Measurements from ENCODE around the gene SLAMF1.

The SLAMF1 gene

GRCh38 chr1:160669276-160669675, 22.4 kb upstream of the SLAMF1 start:
- DNase-seq, result no peak
- H3K14ac ChIP-seq (ENCODE audit: low read length in 2 of 2), result no peak overlapping the region
- no peak overlapping the region for H2BK5ac ChIP-seq (ENCODE audit: low read depth, low read length, poor library complexity, severe bottlenecking)
- H3K18ac ChIP-seq (ENCODE audit: low read depth in 1 of 2, low read length in 2 of 2), result no peak overlapping the region
- no peak overlapping the region for H2BK120ac ChIP-seq (ENCODE audit: low read depth, low read length)
- peaks cover 12 to 14% of the 10 kb centered on the region in 2 experiments for H3K27me3 ChIP-seq (ENCODE audit: control insufficient read depth in 1 of 2, insufficient read depth in 1 of 2, low read length in 2 of 2)
- no peaks in the 10 kb centered on the region for H3K79me1 ChIP-seq (replicated peaks; ENCODE audit: low read length, poor library complexity, severe bottlenecking)
- no peak overlapping the region for H3K23ac ChIP-seq (ENCODE audit: low read length in 2 of 2)
- H3K4me2 ChIP-seq (ENCODE audit: low read length, poor library complexity, severe bottlenecking), result no peak overlapping the region
- no peak overlapping the region for H2BK12ac ChIP-seq (ENCODE audit: low read length in 2 of 2)
- no peaks in the 10 kb centered on the region for H3K4me1 ChIP-seq (ENCODE audit: control insufficient read depth, insufficient read depth, low read depth, low read length)
- no peak overlapping the region for H4K91ac ChIP-seq (ENCODE audit: low read length)
- no peaks in the 10 kb centered on the region for H3K36me3 ChIP-seq (ENCODE audit: control insufficient read depth in 1 of 2, insufficient read depth in 2 of 2, low read depth in 1 of 2, low read length in 2 of 2)
- H3K9me3 ChIP-seq (ENCODE audit: control insufficient read depth, low read length), result peaks cover 11% of the 10 kb centered on the region
- no peak overlapping the region for H4K8ac ChIP-seq (ENCODE audit: low read length)
- H3K9ac ChIP-seq (ENCODE audit: low read length), result no peak overlapping the region
- H3K27ac ChIP-seq (ENCODE audit: low read length, poor library complexity, severe bottlenecking), result no peak overlapping the region
- H2AK5ac ChIP-seq (ENCODE audit: low read length, severe bottlenecking), result no peak overlapping the region
- no peak overlapping the region for H2BK15ac ChIP-seq (ENCODE audit: low read depth, poor library complexity, severe bottlenecking)
- H3K4ac ChIP-seq (ENCODE audit: low read depth in 1 of 2, low read length in 2 of 2), result no peak overlapping the region
- no peak overlapping the region for H2AFZ ChIP-seq (ENCODE audit: low read depth, low read length)
- no peak overlapping the region for H3K4me3 ChIP-seq (ENCODE audit: insufficient read depth in 1 of 2, low read depth in 1 of 2, low read length in 2 of 2)

DNA sequence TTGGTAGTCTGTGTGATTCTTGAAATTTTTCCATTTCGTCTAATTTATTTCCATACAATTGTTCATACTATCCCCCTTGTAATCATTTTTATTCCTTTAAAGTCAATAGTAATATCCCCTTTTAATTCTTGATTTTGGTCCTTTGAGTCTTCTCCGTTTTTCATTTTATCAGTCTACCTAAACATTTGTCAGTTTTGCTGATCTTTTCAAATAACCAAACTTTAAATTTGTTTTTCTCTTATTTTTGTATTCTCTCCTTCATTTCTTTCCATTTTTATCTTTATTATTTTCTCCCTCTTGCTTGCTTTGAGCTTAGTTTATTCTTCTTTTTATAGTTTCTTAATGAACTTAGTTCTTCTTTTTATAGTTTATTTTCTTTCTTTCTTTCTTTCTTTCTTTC, 21.1 kb upstream of the SLAMF1 start:
- H3K27ac ChIP-seq (ENCODE audit: low read length, poor library complexity, severe bottlenecking), result no peak overlapping the region
- no peak overlapping the region for H4K8ac ChIP-seq (ENCODE audit: low read length)
- H3K9ac ChIP-seq (ENCODE audit: low read length), result no peak overlapping the region
- no peak overlapping the region for H2BK120ac ChIP-seq (ENCODE audit: low read depth, low read length)
- no peak overlapping the region for H3K18ac ChIP-seq (ENCODE audit: low read depth in 1 of 2, low read length in 2 of 2)
- H3K27me3 ChIP-seq (ENCODE audit: control insufficient read depth in 1 of 2, insufficient read depth in 1 of 2, low read length in 2 of 2), result peaks cover 2 to 12% of the 10 kb centered on the region in 2 experiments
- no peak overlapping the region for H3K4me3 ChIP-seq (ENCODE audit: insufficient read depth in 1 of 2, low read depth in 1 of 2, low read length in 2 of 2)
- H2BK5ac ChIP-seq (ENCODE audit: low read depth, low read length, poor library complexity, severe bottlenecking), result no peak overlapping the region
- H3K79me1 ChIP-seq (replicated peaks; ENCODE audit: low read length, poor library complexity, severe bottlenecking), result no peaks in the 10 kb centered on the region
- H3K23ac ChIP-seq (ENCODE audit: low read length in 2 of 2), result no peak overlapping the region
- no peak overlapping the region for H2BK15ac ChIP-seq (ENCODE audit: low read depth, poor library complexity, severe bottlenecking)
- H4K91ac ChIP-seq (ENCODE audit: low read length), result no peak overlapping the region
- H3K36me3 ChIP-seq (ENCODE audit: control insufficient read depth in 1 of 2, insufficient read depth in 2 of 2, low read depth in 1 of 2, low read length in 2 of 2), result no peaks in the 10 kb centered on the region
- no peak for DNase-seq
- H2AK5ac ChIP-seq (ENCODE audit: low read length, severe bottlenecking), result no peak overlapping the region
- H3K4me1 ChIP-seq (ENCODE audit: control insufficient read depth, insufficient read depth, low read depth, low read length), result no peaks in the 10 kb centered on the region
- H3K4ac ChIP-seq (ENCODE audit: low read depth in 1 of 2, low read length in 2 of 2), result no peak overlapping the region
- H3K4me2 ChIP-seq (ENCODE audit: low read length, poor library complexity, severe bottlenecking), result no peak overlapping the region
- H2BK12ac ChIP-seq (ENCODE audit: low read length in 2 of 2), result no peak overlapping the region
- H2AFZ ChIP-seq (ENCODE audit: low read depth, low read length), result no peak overlapping the region
- 85% methylated on average over 2 of the region's 2 CpGs for WGBS
- H3K14ac ChIP-seq (ENCODE audit: low read length in 2 of 2), result no peak overlapping the region
- H3K9me3 ChIP-seq (ENCODE audit: control insufficient read depth, low read length), result peaks cover 11% of the 10 kb centered on the region

- WGBS, result 31% methylated on average over 3 of the region's 3 CpGs
- Histone ChIP-seq H2BK5ac (ENCODE audit: low read depth, low read length, poor library complexity, severe bottlenecking) (no peak overlapping the region), H3K4me1 (ENCODE audit: control insufficient read depth, insufficient read depth, low read depth, low read length) (no peaks in the 10 kb centered on the region), H2BK15ac (ENCODE audit: low read depth, poor library complexity, severe bottlenecking) (no peak overlapping the region), H3K4me2 (ENCODE audit: low read length, poor library complexity, severe bottlenecking) (no peak overlapping the region), H2AK5ac (ENCODE audit: low read length, severe bottlenecking) (no peak overlapping the region), H3K79me1 (replicated peaks; ENCODE audit: low read length, poor library complexity, severe bottlenecking) (no peaks in the 10 kb centered on the region), H4K8ac (ENCODE audit: low read length) (peak overlapping the region; percentile 91), H3K36me3 (ENCODE audit: control insufficient read depth in 1 of 2, insufficient read depth in 2 of 2, low read depth in 1 of 2, low read length in 2 of 2) (no peaks in the 10 kb centered on the region), H3K27me3 (ENCODE audit: control insufficient read depth in 1 of 2, insufficient read depth in 1 of 2, low read length in 2 of 2) (peaks cover 0 to 6% of the 10 kb centered on the region in 2 experiments), H2BK120ac (ENCODE audit: low read depth, low read length) (peak overlapping the region; percentile 79), H3K4ac (ENCODE audit: low read depth in 1 of 2, low read length in 2 of 2) (peak overlapping the region in 1 of 2 experiments; percentile 46), H3K27ac (ENCODE audit: low read length, poor library complexity, severe bottlenecking) (no peak overlapping the region), H3K18ac (ENCODE audit: low read depth in 1 of 2, low read length in 2 of 2) (peak overlapping the region; percentile 70 to 99), H3K9ac (ENCODE audit: low read length) (no peak overlapping the region), H3K14ac (ENCODE audit: low read length in 2 of 2) (no peak overlapping the region), H3K23ac (ENCODE audit: low read length in 2 of 2) (no peak overlapping the region), H4K91ac (ENCODE audit: low read length) (peak overlapping the region; percentile 50), H3K9me3 (ENCODE audit: control insufficient read depth, low read length) (peaks cover 11% of the 10 kb centered on the region), H2BK12ac (ENCODE audit: low read length in 2 of 2) (peak overlapping the region in 1 of 2 experiments; percentile 54), H3K4me3 (ENCODE audit: insufficient read depth in 1 of 2, low read depth in 1 of 2, low read length in 2 of 2) (no peak overlapping the region), H2AFZ (ENCODE audit: low read depth, low read length) (no peak overlapping the region)
- DNase-seq, result no peak
Observed at GRCh38 chr1:160666079-160666442, 19.2 kb upstream of the SLAMF1 start.

- Histone ChIP-seq H3K14ac (ENCODE audit: low read length in 2 of 2) (no peak overlapping the region), H3K36me3 (ENCODE audit: control insufficient read depth in 1 of 2, insufficient read depth in 2 of 2, low read depth in 1 of 2, low read length in 2 of 2) (no peaks in the 10 kb centered on the region), H3K23ac (ENCODE audit: low read length in 2 of 2) (no peak overlapping the region), H2BK5ac (ENCODE audit: low read depth, low read length, poor library complexity, severe bottlenecking) (no peak overlapping the region), H3K9me3 (ENCODE audit: control insufficient read depth, low read length) (peaks cover 11% of the 10 kb centered on the region), H3K4me1 (ENCODE audit: control insufficient read depth, insufficient read depth, low read depth, low read length) (no peaks in the 10 kb centered on the region), H4K8ac (ENCODE audit: low read length) (peak overlapping the region; percentile 91), H3K79me1 (replicated peaks; ENCODE audit: low read length, poor library complexity, severe bottlenecking) (no peaks in the 10 kb centered on the region), H2AFZ (ENCODE audit: low read depth, low read length) (no peak overlapping the region), H3K9ac (ENCODE audit: low read length) (no peak overlapping the region), H3K4me3 (ENCODE audit: insufficient read depth in 1 of 2, low read depth in 1 of 2, low read length in 2 of 2) (no peak overlapping the region), H3K18ac (ENCODE audit: low read depth in 1 of 2, low read length in 2 of 2) (peak overlapping the region; percentile 70 to 99), H4K91ac (ENCODE audit: low read length) (no peak overlapping the region), H3K4me2 (ENCODE audit: low read length, poor library complexity, severe bottlenecking) (no peak overlapping the region), H2BK15ac (ENCODE audit: low read depth, poor library complexity, severe bottlenecking) (no peak overlapping the region), H3K4ac (ENCODE audit: low read depth in 1 of 2, low read length in 2 of 2) (peak overlapping the region in 1 of 2 experiments; percentile 46), H3K27me3 (ENCODE audit: control insufficient read depth in 1 of 2, insufficient read depth in 1 of 2, low read length in 2 of 2) (peaks cover 0 to 6% of the 10 kb centered on the region in 2 experiments), H2AK5ac (ENCODE audit: low read length, severe bottlenecking) (no peak overlapping the region), H2BK120ac (ENCODE audit: low read depth, low read length) (peak overlapping the region; percentile 79), H2BK12ac (ENCODE audit: low read length in 2 of 2) (peak overlapping the region in 1 of 2 experiments; percentile 54), H3K27ac (ENCODE audit: low read length, poor library complexity, severe bottlenecking) (no peak overlapping the region)
- peak; percentile 53 for DNase-seq
- under 1% methylated on average over 5 of the region's 6 CpGs for WGBS
Observed at GRCh38 chr1:160665330-160666078, 18.7 kb upstream of the SLAMF1 start.

Data from mesenchymal stem cell (in vitro differentiated cells and primary cell).